H1 (cell line): ENCODE data around the gene SLC39A7. TPM values are rescaled to one million over a fixed set of nuclear protein-coding genes. Genes with fewer than 3 reads are reported as not detected.

ENCODE experiments used
- CHD7 ChIP-seq: fragments of 300-600 bp; sonication (generic); IDR thresholded peaks from 2 replicates; pipeline ENCODE4 v1.7.1; 2012; ENCODE audit warnings: low read length, moderate library complexity, mild to moderate bottlenecking, inconsistent platforms; ENCODE audit not compliant: insufficient replicate concordance
- polyA plus RNA-seq, 7 experiments: library from polyadenylated mRNA; depleted of rRNA in 3 of 7; stranded (reverse) in 5 of 7; unstranded in 2 of 7; fragments of >200 nt in 5 of 7; fragments of 200-250 nt in 2 of 7; gene quantifications; 1 replicate in 5 of 7; 2 replicates in 1 of 7; 4 replicates in 1 of 7; pipeline versions ENCODE4 v1.2.1 to v1.2.3, GENCODE V29; 2011 to 2013; ENCODE audit warnings: missing spikeins in 2 of 7, mixed read lengths in 2 of 7
- total RNA-seq: library from RNA; stranded (reverse); fragmentation: NEBNext Ultra II Directional; extraction: Animal tissue kit (Norgen Biotek cat#: 25700); gene quantifications from 2 replicates; pipeline ENCODE4 v1.2.1, GENCODE V29; 2021

The SLC39A7 gene
- total and polyA plus RNA-seq, 2 of the 8 experiments (the other 6 are each of a cell fraction or from before 2014, with no cell fraction given): 63.3 to 123 TPM

GRCh38 chr6:33226503-33227120 is 25.9 kb downstream of the SLC39A7 start (continued):
- TF ChIP-seq CHD7: peak; percentile 17
